ENCODE measurements around the gene RNF141.

DNA sequence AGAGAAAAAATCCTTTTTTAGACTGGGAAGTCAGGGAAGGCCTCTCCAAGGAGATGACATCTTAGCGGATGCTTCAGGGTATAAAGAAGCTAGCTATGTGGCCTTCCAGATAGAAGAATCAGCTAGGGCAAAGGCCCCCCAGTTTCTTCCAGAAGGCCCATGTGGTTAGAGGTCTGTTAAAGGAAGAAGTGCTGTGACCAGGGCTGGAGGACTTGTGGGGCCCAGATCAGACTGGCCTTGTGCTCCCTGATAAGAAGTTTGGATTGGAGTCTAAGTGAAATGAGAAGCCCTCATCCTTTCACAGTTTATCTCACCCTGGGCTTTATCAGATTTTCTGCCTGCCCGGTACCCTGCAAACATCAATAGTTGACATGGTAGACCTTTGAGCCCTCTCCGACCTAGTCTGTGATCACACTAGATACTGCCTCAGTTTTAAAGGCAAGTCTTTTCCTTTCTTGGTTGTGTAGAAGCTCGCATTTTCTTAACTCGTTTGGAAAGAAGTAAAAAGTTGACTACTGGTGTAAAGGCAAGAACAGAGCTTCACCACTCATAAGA is 78.2 kb downstream of the RNF141 start:
- TF ChIP-seq, protein P1, sequence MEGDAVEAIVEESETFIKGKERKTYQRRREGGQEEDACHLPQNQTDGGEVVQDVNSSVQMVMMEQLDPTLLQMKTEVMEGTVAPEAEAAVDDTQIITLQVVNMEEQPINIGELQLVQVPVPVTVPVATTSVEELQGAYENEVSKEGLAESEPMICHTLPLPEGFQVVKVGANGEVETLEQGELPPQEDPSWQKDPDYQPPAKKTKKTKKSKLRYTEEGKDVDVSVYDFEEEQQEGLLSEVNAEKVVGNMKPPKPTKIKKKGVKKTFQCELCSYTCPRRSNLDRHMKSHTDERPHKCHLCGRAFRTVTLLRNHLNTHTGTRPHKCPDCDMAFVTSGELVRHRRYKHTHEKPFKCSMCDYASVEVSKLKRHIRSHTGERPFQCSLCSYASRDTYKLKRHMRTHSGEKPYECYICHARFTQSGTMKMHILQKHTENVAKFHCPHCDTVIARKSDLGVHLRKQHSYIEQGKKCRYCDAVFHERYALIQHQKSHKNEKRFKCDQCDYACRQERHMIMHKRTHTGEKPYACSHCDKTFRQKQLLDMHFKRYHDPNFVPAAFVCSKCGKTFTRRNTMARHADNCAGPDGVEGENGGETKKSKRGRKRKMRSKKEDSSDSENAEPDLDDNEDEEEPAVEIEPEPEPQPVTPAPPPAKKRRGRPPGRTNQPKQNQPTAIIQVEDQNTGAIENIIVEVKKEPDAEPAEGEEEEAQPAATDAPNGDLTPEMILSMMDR (IDR thresholded peaks at IDR 0.05; ENCODE audit: insufficient read depth, low read depth, low read length): no peak
- no peak for TF ChIP-seq EZH2 (IDR thresholded peaks at IDR 0.05; ENCODE audit: insufficient read depth, low read length)
